Gastroesophageal sphincter (tissue), 4 donors: ENCODE data around the gene PTH2. TPM values are rescaled to one million over a fixed set of nuclear protein-coding genes. Genes with fewer than 3 reads are reported as not detected.

ENCODE experiments used
- ATAC-seq: fragments of 150-250 bp; one replicate; pipeline ENCODE4 v1.9.1; 2016; ENCODE audit warnings: mild to moderate bottlenecking, moderate library complexity
- H3K27ac ChIP-seq, 4 donors: fragments of 200-600 bp; sonication (generic) in 3 of 4; 1 replicate in 3 of 4; 2 replicates in 1 of 4; pipeline ENCODE4 v1.5.1; 2016 to 2019
- H3K27me3 ChIP-seq: fragments of 200-600 bp; sonication (generic); one replicate; pipeline ENCODE4 v1.5.1; 2019
- H3K36me3 ChIP-seq, 2 donors: fragments of 200-600 bp; sonication (generic); one replicate each; pipeline ENCODE4 v1.5.1; 2019; ENCODE audit warnings: control low read depth in 1 of 2
- H3K4me1 ChIP-seq, 3 donors: fragments of 200-600 bp; sonication (generic); 1 replicate in 2 of 3; 2 replicates in 1 of 3; pipeline ENCODE4 v1.5.1; 2016 to 2019; ENCODE audit warnings: control low read depth in 2 of 3
- H3K4me3 ChIP-seq, 2 donors: fragments of 200-600 bp; sonication (generic); one replicate each; pipeline ENCODE4 v1.5.1; 2019; ENCODE audit warnings: mild to moderate bottlenecking in 1 of 2, moderate library complexity in 1 of 2
- H3K9me3 ChIP-seq, 3 donors: fragments of 200-600 bp; sonication (generic); one replicate each; pipeline ENCODE4 v1.5.1; 2017 to 2019; ENCODE audit warnings: control low read depth in 2 of 3
- CTCF ChIP-seq, 4 experiments: fragments of 200-600 bp in 2 of 4; fragments of 450-650 bp in 2 of 4; sonication (generic) in 1 of 4; IDR thresholded peaks; one replicate each; pipeline ENCODE4 v1.5.1; 2017 to 2019; ENCODE audit warnings: antibody characterized with exemption in 4 of 4, mild to moderate bottlenecking in 2 of 4, moderate library complexity in 2 of 4
- EP300 ChIP-seq: sonication (generic); formaldehyde crosslinking; IDR thresholded peaks from one replicate; pipeline ENCODE4 v1.6.1; 2017; ENCODE audit warnings: antibody characterized with exemption, mild to moderate bottlenecking
- POLR2A ChIP-seq, 2 donors: fragments of 450-650 bp; IDR thresholded peaks; one replicate each; pipeline ENCODE4 v1.6.1; 2017; ENCODE audit warnings: antibody characterized with exemption in 2 of 2, mild to moderate bottlenecking in 2 of 2, moderate library complexity in 1 of 2
- POLR2AphosphoS5 ChIP-seq: sonication (generic); formaldehyde crosslinking; IDR thresholded peaks from one replicate; pipeline ENCODE4 v1.6.1; 2017; ENCODE audit warnings: antibody characterized with exemption
- WGBS, 2 donors: methylation state at CpG; one replicate each; pipeline ENCODE4 v1.1.5; 2018; ENCODE audit warnings: low coverage in 1 of 2; 5-methylcytosine and 5-hydroxymethylcytosine counted together
- total RNA-seq, 4 donors: library from RNA; depleted of rRNA; stranded (reverse); fragments of >200 nt; gene quantifications; one replicate each; pipeline ENCODE4 v1.1.0, GENCODE V29; 2016

The PTH2 gene
- total RNA-seq, 4 donors from 2014 or later = not detected

GRCh38 chr19:49391581-49392399 is 31.5 kb downstream of the PTH2 start:
- Histone ChIP-seq H3K4me1 (no peaks in the 10 kb centered on the region), H3K36me3 (no peaks in the 10 kb centered on the region), H3K27ac (no peak overlapping the region), H3K4me3 (no peak overlapping the region), H3K9me3 (no peaks in the 10 kb centered on the region), H3K27me3 (peaks cover 73% of the 10 kb centered on the region)
- TF ChIP-seq POLR2A (IDR thresholded peaks at IDR 0.05) (no peak), EP300 (no peak), CTCF (IDR thresholded peaks at IDR 0.05) (peak in 3 of 4 experiments; percentile 78 to 85 (median 83)), POLR2AphosphoS5 (no peak)
- peak; percentile 83 for ATAC-seq
- WGBS, 2 donors = 16 to 48% methylated on average over 4 to 14 of the region's 14 CpGs

GRCh38 chr19:49390929-49391359 is 32.3 kb downstream of the PTH2 start:
- ATAC-seq = no peak
- H3K4me3 ChIP-seq = no peak overlapping the region
- H3K27ac ChIP-seq = no peak overlapping the region

GRCh38 chr19:49390131-49390928 is 32.9 kb downstream of the PTH2 start:
- TF ChIP-seq POLR2AphosphoS5 = no peak
- no peak for TF ChIP-seq EP300
- no peak for TF ChIP-seq CTCF (IDR thresholded peaks at IDR 0.05)
- TF ChIP-seq POLR2A (IDR thresholded peaks at IDR 0.05) = no peak
- Histone ChIP-seq H3K9me3 (no peaks in the 10 kb centered on the region), H3K4me1 (no peaks in the 10 kb centered on the region), H3K27me3 (peaks cover 66% of the 10 kb centered on the region), H3K4me3 (no peak overlapping the region), H3K27ac (no peak overlapping the region), H3K36me3 (no peaks in the 10 kb centered on the region)
- ATAC-seq = no peak
- WGBS, 2 donors = 35 to 67% methylated on average over 2 to 3 of the region's 26 CpGs

More at GRCh38 chr19:49390929-49391359, 32.3 kb downstream of the PTH2 start:
- H3K4me1 ChIP-seq = no peaks in the 10 kb centered on the region
- H3K9me3 ChIP-seq = no peaks in the 10 kb centered on the region
- no peaks in the 10 kb centered on the region for H3K36me3 ChIP-seq
- H3K27me3 ChIP-seq = peaks cover 66% of the 10 kb centered on the region
- TF ChIP-seq EP300 (no peak), POLR2A (IDR thresholded peaks at IDR 0.05) (no peak), CTCF (IDR thresholded peaks at IDR 0.05) (no peak), POLR2AphosphoS5 (no peak)
- WGBS, 2 donors = 47 to 63% methylated on average over 1 to 9 of the region's 9 CpGs

- Histone ChIP-seq H3K4me3 (no peak overlapping the region), H3K9me3 (no peaks in the 10 kb centered on the region), H3K27ac (no peak overlapping the region), H3K27me3 (peaks cover 60% of the 10 kb centered on the region), H3K4me1 (no peaks in the 10 kb centered on the region), H3K36me3 (no peaks in the 10 kb centered on the region)
- TF ChIP-seq EP300 (no peak), POLR2A (IDR thresholded peaks at IDR 0.05) (no peak), POLR2AphosphoS5 (no peak), CTCF (IDR thresholded peaks at IDR 0.05) (no peak)
- no peak for ATAC-seq
- WGBS, 2 donors = 89% methylated on average over 6 of the region's 20 CpGs; no CpG with 5 or more reads in 1 of the 2 donors
Observed at GRCh38 chr19:49389406-49389805, 33.8 kb downstream of the PTH2 start.
